Activated CD8-positive, alpha-beta memory T cell treated with anti-CD3 and anti-CD28 coated beads, Interleukin-2, amount 50 U/mL, for 1 hour (primary cell): ENCODE data around the gene UBXN6.

ENCODE experiments used
- DNase-seq: peaks from one replicate; pipeline ENCODE4 v3.0.0-alpha.2; 2020; ENCODE audit errors: extremely low read depth

The UBXN6 gene

DNA sequence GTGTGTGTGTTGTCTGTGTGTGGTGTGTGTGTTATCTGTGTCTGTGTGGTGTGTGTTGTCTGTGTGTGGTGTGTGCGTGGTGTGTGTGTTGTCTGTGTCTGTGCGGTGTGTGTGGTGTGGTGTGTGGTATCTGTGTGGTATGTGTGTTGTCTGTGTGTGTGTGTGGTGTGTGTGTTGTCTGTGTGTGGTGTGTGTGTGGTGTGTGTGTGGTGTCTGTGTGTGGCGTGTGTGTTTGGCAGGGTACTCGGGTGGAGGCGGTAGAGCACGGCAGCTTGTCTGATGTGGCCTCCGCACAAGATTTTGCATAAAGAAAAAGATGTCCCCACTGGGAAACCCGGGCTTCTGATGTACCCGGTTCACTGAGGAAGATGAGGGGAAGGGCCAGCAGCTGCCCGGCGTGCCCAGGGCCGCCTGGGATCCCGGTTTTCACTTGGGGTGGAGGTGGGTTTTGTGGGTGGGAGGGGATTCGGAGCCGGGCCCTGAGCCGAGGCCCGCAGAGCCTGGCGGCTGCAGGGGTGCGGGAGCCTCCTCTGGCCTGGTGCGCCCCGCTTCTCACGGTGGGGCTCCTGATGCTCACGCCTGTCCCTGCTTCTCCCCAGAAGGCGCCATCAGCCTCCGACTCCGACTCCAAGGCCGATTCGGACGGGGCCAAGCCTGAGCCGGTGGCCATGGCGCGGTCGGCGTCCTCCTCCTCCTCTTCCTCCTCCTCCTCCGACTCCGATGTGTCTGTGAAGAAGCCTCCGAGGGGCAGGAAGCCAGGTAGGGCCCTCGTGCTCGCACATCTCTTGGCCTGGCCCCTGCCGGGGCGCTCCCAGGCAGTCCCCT is 35.7 kb upstream of the UBXN6 start:
- DNase-seq: no peak

DNA sequence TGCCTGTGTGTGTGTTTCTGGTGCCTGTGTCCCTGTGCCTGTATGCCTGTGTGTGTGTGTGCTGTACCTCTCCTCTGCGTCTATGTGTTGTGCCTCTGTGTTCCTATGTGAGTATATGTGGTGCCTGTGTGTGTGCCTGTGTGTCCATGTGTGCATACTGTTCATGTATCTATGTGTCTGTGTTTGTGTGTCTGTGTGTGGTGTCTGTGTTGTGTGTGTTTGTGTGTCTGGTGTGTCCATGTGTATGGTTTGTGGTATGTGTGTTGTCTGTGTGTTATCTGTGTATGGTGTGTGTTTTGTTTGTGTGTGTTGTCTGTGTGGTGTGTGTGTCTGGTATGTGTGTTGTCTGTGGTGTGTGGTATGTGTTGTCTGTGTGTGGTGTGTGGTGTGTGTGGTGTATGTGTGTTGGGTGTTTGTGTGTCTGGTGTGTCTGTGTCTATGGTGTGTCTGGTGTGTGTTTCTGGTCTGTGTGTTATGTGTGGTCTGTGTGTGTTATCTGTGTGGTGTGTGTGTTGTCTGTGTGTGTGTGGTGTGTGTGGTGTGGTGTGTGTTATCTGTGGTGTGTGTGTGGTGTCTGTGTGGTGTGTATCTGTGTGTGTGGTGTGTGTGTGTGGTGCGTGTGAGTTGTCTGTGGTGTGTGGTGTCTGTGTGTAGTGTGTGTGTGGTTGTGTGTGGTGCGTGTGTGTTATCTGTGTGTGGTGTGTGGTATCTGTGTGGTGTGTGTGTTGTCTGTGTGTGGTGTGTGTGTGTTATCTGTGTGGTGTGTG is 34.9 kb upstream of the UBXN6 start:
- DNase-seq: no peak

DNA sequence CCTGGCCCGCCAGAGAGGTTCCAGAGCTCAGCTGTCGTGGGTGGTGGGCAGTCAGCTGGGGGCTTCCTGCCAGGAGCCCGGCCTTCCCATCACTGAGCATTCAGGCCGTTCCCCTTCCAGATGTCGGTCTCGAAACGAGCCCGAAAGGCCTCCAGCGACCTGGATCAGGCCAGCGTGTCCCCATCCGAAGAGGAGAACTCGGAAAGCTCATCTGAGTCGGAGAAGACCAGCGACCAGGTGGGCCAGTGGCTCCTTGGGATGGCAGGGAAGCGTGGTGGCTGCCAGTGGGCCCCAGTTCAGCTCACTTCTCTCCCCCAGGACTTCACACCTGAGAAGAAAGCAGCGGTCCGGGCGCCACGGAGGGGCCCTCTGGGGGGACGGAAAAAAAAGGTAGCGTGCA is 33.9 kb upstream of the UBXN6 start:
- no peak for DNase-seq

DNA sequence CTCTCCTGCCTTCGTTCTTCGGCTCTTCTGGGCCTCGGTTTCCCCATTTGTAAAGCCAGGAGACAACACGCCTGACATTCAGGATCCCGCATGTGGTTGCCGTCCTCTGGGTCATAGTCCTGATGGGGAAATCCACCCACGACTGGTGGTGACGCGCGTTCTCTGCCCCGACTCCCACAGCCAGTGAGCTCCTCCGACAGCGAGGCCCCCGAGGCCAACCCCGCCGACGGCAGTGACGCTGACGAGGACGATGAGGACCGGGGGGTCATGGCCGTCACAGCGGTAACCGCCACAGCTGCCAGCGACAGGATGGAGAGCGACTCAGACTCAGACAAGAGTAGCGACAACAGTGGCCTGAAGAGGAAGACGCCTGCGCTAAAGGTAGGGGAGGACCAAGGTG is 30.9 kb upstream of the UBXN6 start:
- DNase-seq: no peak

DNA sequence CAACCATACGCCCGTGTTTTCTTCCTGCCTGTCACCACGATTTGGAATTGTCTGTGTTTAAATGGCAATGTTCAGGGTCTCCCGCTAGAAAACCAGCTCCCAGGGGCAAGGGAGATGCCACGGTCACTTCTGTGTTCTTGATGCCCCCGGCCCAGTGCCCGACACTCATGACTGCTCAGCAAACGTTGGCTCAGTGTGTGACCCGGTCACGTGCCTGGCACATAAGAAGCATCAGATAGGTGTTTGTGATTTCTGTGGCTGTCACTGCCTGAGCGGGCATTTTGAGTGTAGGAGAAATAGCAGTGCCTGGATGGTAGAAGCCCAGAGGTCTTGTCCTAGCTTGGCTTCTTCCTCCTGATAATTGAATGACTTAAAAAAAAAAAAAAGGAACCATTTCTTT is 30.0 kb upstream of the UBXN6 start:
- no peak for DNase-seq

DNA sequence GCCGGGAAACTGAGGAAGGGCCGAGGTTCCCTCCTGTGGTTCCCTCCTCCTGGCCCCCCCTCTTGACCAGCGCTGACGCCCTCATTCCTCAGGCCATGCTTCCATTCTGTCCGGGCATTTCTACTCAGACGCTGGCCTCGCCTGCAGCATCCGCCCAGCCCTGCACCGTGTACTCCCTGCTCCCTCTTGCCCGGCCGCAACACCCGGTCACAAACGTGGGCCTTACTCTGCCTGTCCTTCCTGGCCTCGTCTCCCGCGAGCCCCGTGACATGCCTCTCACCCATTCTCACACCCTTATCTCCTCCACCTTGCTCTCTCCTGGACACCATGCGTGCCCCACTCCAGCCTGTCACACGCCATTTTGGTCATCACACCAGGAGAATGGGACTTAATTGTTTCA is 25.8 kb upstream of the UBXN6 start:
- DNase-seq: no peak

DNA sequence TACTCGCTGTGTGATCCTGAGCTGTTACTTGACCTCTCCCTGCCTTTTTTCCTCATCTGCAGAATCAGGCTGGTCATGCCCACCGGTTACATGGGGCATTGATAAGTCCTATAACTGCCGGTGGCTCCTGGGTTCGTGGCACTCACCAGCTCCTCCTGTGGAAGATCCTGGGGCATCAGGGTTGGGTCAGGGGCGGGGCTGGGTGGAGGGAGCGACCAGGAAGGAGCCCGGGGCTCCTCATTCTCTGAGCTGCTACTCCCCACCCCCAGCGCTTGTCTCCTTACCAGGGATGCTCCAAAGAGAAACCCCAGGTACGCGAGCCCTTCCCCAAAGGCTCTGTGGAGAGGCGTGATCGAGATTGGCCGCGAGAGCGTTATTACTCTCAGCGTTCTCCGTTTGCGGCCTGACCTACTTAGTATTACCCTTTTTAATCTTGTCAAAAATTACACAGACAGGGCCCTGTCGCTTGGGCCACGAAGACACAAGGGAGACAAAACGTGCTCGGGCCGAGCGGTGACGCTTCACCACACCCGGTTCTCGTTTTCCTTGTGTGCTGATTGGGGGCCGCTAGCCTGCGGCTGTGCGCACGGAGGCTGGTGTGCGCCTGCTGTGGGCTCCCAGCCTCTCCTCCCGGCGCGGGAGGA is 25.2 kb upstream of the UBXN6 start:
- no peak for DNase-seq

DNA sequence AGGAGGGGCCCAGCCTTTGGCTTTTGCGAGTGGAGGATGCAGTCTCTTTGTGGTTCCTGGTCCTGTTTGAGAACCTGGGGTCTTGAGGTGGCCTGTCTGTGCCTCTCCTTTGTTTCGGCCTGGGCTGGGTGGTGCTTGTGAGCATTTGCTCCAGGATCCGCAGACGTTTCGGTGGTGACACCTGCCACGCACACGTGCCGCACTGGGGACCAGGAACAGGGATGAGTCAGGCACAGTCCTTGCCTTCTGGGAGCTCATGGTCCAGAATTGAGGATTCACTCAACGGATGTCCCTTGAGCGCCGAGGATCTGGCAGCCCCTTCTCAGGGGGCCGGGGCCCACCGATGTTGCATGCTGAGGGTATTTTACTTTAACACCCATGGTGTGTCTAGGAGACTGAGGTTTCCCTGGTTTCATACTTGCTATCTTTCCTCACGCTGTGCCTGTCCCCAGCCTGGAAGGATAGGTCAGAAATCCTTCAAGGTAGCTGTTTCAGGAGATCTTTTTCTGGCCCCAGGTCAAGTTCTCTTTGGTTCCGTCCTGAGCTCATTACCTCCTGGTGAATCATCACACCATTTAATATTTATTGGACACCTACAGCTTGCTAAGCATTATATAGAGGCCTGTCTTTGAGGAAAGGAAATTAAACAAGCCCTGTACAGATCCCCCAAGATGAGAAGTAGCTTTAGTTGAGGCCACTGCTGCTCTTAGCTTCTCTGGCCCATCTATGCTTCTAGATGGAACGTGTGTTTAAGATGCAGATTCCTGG is 19.6 kb upstream of the UBXN6 start:
- no peak for DNase-seq

DNA sequence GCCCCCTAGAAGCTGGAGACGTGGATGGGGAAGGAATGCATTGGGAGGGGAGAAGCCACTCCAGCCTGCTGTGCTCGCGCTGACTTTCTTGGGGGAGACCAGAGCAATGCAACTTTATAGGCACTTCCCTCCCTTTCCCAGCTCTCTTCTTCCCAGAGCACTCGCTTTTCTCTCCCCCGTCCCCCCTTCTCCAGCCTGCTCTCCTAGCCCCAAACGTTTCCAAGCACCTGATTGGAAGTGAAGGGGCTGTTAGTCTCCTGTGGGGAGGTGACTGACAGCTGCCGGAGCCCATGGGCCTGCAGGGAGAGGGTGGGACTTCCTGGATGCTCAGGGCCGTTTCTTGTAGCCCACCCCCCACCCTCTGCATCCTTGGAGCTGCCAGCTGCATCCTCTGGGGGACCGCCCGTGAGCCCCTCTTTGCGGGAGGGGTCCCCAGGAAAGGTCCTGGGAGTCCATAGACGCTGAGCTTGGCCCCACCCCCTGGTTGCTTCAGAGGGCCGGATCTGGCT is 17.0 kb upstream of the UBXN6 start:
- DNase-seq: no peak

DNA sequence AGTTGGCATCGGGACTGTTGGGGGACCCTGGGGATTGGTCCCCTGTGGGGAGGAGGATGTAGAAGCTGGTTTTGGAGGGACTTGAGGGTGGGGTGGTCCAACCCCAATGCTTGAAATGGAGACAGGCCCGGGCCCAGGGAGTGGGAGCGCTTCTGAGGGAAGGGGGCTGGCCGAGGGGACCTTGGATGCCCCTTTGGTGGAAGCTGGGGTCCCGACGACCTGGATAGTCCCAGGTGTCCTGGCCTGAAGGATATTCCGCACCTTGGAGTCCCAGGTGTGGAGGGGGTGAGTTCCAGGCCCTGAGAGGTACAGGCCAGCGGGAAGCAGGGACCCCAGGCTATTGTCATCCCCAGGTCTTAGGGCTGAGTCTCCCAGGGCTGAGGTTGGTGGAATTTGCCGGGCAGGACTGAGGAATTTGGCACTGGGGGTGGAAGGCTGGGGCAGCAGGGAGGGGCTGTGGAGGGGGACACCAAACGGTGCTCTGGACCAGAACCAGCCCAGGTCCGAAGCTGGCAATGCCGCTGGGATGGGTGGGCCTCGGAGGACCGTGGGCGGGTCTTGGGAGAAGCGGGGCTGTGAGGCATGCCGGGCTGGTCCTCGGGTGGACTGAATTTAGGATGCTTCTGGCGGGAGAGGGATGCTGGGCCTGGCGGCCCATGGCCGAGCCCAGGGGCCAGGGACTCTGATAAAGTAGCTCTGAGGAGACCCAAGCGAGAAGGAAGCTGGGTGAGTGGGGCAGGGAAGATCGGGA is 16.3 kb upstream of the UBXN6 start:
- no peak for DNase-seq

DNA sequence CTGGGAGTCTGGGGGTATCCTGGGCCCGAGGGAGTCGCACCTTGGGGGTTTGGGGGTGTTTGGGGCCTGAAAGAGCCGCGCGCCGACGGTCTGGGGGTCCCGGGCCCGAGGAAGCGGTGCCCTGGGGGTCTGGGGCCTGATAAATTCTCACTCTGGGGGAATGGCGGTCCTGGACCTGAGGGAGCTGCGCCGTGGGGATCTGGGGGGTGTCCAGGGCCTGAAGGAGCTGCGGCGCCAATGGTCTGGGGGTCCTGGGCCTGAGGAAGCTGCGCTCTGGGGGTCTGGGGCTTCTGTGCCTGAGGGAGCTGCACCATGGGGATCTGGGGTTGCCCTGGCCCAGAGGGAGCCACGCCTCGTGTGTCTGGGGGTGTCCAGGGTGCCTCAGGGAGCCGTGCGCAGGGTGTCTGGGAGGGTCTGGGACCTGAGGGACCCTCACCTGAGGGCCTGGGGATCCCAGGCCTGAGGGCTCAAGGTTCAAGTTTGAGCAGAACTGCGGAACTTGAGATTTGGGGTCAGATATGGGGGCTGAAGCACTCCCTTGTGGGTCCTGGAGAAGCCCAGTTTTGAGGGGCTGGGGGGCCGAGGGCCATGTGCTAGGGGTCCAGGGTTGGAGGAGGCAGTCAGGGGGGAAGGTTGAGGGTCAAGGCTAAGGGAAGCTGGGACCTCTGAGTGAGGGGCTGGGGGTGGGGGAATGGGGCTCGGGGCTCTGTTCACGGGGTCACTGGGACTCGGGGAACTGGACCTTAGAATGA is 15.6 kb upstream of the UBXN6 start:
- DNase-seq: no peak

DNA sequence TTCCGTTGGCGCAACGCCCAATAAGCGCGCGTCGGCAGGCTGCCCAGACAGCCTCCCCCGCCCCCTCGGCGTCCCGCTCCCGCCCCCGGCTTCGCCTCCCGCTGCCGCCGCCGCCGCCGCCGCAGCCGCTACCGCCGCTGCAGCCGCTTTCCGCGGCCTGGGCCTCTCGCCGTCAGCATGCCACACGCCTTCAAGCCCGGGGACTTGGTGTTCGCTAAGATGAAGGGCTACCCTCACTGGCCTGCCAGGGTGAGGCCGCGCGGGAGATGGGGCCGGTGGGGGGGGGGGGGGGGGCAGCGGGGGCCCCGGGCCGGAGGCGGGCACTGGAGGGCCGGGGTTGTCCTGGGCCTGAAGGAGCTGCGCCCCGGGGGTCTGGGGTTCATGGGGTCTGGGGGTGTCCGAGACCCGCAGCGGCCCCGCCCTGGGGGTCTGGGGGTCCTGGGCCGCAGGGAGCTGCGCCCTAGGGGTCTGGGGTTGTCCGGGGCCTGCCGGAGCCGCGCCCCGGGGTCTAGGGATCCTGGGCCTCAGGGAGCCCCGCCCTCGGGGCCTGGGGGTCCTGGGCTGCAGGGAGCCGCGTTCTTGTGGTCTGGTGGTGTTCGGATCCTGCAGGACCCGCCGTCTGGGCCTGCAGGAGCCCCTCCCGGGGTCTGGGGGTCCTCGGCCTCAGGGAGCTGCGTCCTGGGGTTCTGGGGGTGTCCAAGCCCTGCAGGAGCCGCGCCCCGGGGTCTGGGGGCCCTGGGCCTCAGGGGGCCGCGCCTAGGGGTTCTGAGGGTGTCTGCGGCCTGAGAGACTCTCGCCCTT is 14.8 kb upstream of the UBXN6 start, which contains the start of gene HDGFL2:
HDGFL2 (plus strand) TSS at position 124 of the 801 bp plus-strand sequence; CDS start at position 178, 54 bp downstream.
- DNase-seq: no peak

DNA sequence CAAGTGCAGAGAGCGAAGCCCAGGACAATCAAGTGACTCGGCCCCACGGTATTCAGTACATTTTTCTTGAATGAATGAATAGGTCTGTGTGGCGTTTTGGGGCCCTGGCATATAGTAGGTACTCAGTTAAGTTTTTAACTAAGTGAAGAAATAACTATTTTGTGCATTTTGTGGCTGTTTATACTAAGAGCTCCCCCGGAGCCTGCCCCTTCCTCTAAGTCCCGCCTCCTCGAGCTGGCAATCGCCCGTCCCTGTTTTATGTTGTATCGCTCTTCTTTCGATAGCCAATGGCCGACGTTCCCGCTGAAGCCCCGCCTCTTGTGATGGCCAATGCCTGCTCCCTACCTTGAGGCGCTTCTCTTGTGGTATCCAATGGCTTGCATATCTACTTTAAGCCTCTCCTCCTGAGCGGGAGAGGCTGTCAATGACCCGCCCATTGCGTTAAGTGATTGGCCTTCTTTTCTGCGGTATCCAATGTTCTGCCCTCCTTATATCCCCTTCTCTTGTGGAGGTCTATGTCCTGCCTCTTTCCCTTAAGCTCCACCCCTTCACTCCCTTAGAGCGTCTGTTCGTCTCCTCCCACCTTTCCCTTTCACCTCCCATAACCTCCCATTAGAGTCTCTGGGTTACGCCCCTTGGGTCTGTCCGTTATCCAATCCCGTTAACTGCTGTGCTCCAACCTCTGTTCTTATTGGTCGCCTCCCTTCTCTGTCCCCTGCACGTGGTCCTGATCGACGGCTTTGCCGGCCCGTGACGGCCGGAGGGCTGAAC is 14.0 kb upstream of the UBXN6 start:
- peak; percentile 98 for DNase-seq

DNA sequence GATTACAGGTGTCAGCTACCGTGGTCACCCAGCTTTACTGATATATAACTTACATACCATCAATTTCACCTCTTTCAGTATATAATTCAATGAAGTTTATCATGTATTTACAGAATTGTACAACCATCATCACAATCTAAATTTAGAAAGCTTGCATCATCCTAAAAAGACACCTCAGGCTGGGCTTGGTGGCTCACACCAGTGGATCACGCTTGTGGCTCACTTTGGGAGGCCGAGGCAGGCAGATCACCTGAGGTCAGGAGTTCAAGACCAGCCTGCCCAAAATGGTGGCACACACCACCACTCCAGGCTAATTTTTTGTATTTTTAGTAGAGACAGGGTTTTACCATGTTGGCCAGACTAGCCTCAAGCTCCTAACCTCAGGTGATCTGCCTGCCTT is 10.2 kb upstream of the UBXN6 start:
- DNase-seq: no peak

DNA sequence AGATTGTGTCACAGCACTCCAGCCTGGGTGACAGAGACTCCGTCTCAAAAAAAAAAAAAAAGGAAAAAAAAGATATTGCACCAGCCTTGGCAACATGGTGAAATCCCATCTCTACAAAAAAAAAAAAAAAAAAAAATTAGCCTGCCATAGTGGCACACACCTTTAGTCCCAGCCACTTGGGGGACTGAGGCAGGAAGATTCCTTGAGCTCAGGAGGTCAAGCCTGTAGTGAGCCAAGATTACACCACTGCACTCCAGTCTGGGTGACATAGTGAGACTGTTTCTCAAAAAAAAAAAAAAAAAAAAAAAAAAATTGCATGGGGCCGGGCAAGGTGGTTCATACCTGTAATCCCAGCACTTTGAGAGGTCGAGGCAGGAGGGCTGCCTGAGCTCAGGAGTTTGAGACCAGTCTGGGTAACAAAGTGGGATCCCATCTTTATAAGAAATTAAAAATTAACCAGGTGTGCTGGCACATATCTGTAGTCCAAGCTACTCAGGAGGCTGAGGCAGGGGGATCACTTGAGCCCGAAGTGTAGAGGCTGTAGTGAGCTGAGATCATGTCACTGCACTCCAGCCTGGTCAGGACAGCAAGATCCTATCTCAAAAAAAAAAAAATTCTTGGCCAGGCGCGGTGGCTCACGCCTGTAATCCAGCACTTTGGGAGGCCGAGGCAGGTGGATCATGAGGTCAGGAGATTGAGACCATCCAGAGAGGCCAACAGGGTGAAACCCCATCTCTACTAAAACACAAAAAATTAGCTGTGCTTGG is 7.4 kb upstream of the UBXN6 start:
- no peak for DNase-seq

DNA sequence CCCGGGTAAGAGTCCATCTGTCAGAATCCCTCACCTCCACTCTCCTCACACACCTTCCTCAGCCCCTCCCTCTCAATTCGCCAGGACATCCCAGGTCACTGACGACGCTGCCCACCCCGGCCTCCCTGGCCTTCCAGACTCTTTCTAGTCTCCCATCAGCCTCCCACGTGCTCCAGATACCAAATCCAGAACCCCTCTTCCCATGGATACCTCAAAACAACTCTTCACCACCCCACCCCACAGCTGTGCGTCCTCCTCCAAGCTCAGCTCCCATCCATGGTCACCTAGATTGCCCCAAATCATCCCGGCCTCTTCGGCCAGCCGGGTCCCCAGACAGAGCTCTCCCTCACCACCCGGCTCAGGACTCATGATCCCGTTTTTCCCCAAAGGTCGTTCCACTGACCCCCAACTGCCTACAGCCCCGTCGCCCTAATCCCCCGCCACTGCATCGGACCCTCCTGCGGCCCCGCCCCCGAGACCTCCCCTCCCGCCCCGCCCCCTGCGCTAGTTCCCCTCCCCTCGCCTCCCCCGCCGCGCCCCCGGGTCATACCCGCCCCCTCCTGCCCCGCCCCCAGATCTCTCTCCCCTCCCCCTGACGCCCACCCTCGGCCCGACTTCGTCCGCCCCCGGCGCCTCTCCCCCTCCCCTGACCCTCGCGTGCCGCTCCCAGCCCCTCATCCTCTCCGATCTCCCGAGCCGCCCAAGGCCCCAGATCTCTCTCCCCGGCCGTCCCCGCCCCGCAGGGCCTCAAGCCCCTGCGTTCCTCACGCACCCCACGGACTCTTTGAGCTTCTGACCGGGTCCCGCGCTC is 546 bp downstream of the UBXN6 start:
- peak; percentile 42 for DNase-seq

DNA sequence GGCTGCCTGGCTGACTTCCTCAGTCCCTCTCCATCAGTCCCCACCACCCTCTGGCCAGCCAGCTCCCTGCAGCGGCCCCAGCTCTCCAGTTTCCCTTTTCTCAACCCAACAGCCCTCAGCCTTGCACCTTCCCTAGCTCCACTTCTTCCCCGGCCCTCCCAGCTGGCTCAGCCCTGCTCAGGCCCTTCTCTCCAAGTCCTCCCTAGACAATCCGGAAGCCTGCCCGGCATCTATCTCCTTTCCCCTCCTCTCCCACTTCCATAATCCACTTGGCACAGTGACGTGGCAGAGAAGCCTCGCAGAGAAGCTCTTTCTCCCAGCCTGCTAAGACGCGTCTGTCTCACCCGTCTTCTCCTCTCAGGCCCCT is 1.1 kb downstream of the UBXN6 start:
- no peak for DNase-seq
